ENCODE measurements around the gene GRHL1.
"Not testable (repeated sequence)": the region's sequence is repeated elsewhere in the genome, so short reads cannot be mapped to it uniquely, and the experiment has no call there.

The GRHL1 gene

GRCh38 chr2:10007435-10007834, 55.9 kb downstream of the GRHL1 start:
- ChIA-PET POLR2A (no interaction called here), CTCF (interaction anchor here (0.8 to 3.1 kb wide), 3 partner anchors 24 to 194 kb away, joined by 3 to 14 read pairs (median 9); no protein-coding TSS in a partner anchor)
- TF ChIP-seq CTCF (IDR thresholded peaks at IDR 0.05; ENCODE audit: insufficient read depth, low read length, missing control alignments): no peak
- no peak overlapping the region for H3K4me3 ChIP-seq (ENCODE audit: low read depth, low read length)
- DNase-seq (ENCODE audit: low read depth, low spot score): no peak

GRCh38 chr2:10007921-10008808, 56.7 kb downstream of the GRHL1 start:
- no peak for DNase-seq (ENCODE audit: low read depth, low spot score)
- no peak overlapping the region for H3K4me3 ChIP-seq (ENCODE audit: low read depth, low read length)
- CTCF ChIA-PET: interaction anchor here (0.8 to 3.1 kb wide), 7 partner anchors 8 to 239 kb away, joined by 3 to 14 read pairs (median 4); no protein-coding TSS in a partner anchor
- no peak for TF ChIP-seq CTCF (IDR thresholded peaks at IDR 0.05; ENCODE audit: insufficient read depth, low read length, missing control alignments)
- POLR2A ChIA-PET: interaction anchor here (1.5 kb wide), 1 partner anchor 24 kb away, joined by 4 read pairs; no protein-coding TSS in a partner anchor

GRCh38 chr2:10008809-10009176, 57.3 kb downstream of the GRHL1 start:
- CTCF ChIA-PET: interaction anchor here (0.8 to 2.7 kb wide), 6 partner anchors 8 to 239 kb away, joined by 3 to 14 read pairs (median 4); no protein-coding TSS in a partner anchor

GRCh38 chr2:10009271-10009810, 57.8 kb downstream of the GRHL1 start:
- H3K4me3 ChIP-seq (ENCODE audit: low read depth, low read length): no peak overlapping the region
- ChIA-PET CTCF (interaction anchor here (1.1 to 2.7 kb wide), 3 partner anchors 25 to 40 kb away, joined by 3 to 14 read pairs (median 4); no protein-coding TSS in a partner anchor), POLR2A (interaction anchor here (1.5 kb wide), 1 partner anchor 25 kb away, joined by 4 read pairs; no protein-coding TSS in a partner anchor)
- TF ChIP-seq CTCF (IDR thresholded peaks at IDR 0.05; ENCODE audit: insufficient read depth, low read length, missing control alignments): no peak
- no peak for DNase-seq (ENCODE audit: low read depth, low spot score)

More at GRCh38 chr2:10008809-10009176, 57.3 kb downstream of the GRHL1 start:
- DNase-seq (ENCODE audit: low read depth, low spot score): no peak
- no peak overlapping the region for H3K4me3 ChIP-seq (ENCODE audit: low read depth, low read length)
- POLR2A ChIA-PET: interaction anchor here (1.5 kb wide), 1 partner anchor 25 kb away, joined by 4 read pairs; no protein-coding TSS in a partner anchor
- no peak for TF ChIP-seq CTCF (IDR thresholded peaks at IDR 0.05; ENCODE audit: insufficient read depth, low read length, missing control alignments)

- TF ChIP-seq CTCF (IDR thresholded peaks at IDR 0.05; ENCODE audit: insufficient read depth, low read length, missing control alignments): no peak
- ChIA-PET POLR2A (no interaction called here), CTCF (interaction anchor here (1.3 kb wide), 1 partner anchor 26 kb away, joined by 3 read pairs; no protein-coding TSS in a partner anchor)
- H3K4me3 ChIP-seq (ENCODE audit: low read depth, low read length): no peak overlapping the region
- DNase-seq (ENCODE audit: low read depth, low spot score): no peak
These were observed 58.6 kb downstream of the GRHL1 start for GRCh38 chr2:10009811-10010781.

GRCh38 chr2:10010861-10011605, 59.5 kb downstream of the GRHL1 start:
- POLR2A ChIA-PET; H3K4me3 ChIP-seq (ENCODE audit: low read depth, low read length); DNase-seq (ENCODE audit: low read depth, low spot score): not testable (repeated sequence)
- CTCF ChIA-PET: interaction anchor here (1.3 kb wide), 1 partner anchor 27 kb away, joined by 3 read pairs; no protein-coding TSS in a partner anchor

- DNase-seq (ENCODE audit: low read depth, low spot score); H3K4me3 ChIP-seq (ENCODE audit: low read depth, low read length); CTCF ChIA-PET; POLR2A ChIA-PET: not testable (repeated sequence)
These were observed 60.3 kb downstream of the GRHL1 start for GRCh38 chr2:10011606-10012325.

- POLR2A ChIA-PET; CTCF ChIA-PET; H3K4me3 ChIP-seq (ENCODE audit: low read depth, low read length); DNase-seq (ENCODE audit: low read depth, low spot score): not testable (repeated sequence)
These were observed 61.0 kb downstream of the GRHL1 start for GRCh38 chr2:10012366-10012962.
